ENCODE measurements around the gene PLXNA4.

PLXNA4 gene

DNA sequence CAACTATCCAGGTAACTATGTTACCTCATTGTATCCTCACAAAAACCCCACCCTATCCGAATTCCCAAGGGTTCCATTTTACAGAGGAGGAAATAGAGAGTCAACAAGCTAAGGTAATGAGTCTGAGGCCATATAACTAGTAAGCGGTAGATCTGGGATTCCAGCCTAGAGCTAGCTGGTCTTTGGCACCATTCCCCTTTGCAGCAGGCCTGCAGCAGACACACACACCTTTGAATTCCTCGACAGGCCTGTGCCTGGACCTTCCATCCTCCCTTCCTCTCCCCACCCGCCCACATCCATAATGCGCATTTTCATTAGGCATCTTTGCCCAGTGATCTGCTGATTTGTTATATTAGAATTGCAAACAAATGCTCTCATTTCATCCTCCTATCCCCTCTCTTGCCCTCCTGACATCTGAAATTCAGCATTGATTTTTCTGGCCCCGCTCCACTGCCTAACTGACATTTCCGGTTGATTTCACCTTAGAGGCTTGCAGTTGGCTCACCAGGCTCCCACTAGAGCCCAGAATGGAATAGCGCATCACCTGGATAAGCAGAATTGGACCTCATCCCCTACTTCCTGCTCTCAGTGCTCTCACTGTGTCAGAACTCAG, 129.5 kb downstream of the PLXNA4 start:
- DNase-seq (ENCODE audit: extremely low read depth in 1 of 2, low read depth in 1 of 2), result no peak

DNA sequence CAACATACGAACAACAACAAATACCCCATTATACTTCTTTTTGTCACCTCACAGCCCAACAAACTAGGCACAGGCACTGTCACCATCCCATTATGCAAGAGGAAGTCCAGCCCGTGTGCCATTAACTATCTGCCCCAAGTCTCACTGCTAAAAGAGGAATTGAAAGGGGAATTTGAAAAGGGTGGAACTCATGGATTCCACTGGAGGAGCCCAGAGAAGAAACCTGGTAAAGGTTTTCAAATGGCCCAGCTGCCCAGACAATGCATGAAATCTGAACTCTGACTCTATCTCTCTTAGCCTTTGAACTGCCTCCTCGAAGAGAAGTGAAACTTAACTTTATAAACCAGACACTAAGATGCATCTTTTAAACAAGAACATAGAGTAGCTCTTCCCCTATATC, 130.0 kb downstream of the PLXNA4 start:
- DNase-seq (ENCODE audit: extremely low read depth in 1 of 2, low read depth in 1 of 2), result no peak

DNA sequence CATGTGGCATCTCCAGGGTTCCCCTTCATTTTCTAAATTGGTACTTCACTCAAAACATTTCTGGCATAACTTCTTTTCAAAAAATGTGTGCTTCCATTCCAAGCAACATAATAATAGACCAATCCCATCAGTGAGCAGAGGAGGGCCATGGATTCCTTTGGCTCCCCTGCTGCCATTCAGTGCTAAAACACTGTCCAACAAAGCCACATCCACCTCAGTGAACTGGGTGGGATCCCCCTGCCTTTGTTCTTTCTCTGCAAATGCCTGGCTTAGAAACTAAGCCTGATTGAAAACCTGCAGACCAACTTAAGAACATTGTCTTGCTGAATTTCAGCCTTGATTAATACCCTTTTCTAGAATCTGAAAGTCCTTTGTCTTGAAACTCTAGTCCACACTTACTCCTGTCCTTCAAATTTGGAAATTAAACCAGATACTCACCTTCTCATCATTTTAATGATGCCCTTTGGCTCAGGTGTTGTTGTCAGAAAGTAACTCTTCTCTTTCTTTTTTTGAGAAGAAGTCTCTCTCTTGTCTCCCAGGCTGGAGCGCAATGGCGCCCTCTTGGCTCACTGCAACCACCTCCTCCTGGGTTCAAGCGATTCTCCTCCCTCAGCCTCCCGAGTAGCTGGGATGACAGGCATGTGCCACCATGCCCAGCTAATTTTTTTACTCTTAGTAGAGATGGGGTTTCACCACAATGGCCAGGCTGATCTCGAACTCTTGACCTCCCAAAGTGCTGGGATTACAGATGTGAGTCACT, 132.3 kb downstream of the PLXNA4 start:
- DNase-seq (ENCODE audit: extremely low read depth in 1 of 2, low read depth in 1 of 2), result no peak

DNA sequence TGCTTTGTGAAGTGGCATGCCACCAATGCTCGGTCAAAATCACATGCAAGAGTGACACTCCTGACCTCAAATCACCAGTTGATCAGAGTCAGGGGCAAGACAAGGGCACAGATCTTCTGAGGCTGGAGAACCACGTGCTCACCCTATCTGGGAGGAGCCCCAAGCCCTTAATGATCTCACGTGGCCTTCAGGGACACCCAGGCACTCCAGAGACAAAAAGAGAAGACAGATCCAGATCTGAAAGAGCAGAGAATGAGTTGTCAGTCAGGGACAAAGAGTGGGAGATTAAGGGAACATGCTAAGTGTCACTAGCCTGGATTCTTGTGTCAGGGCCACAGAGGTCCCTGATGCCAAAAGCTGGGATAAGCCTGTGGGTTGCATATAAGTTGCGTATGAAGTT, 134.3 kb downstream of the PLXNA4 start:
- no peak for DNase-seq (ENCODE audit: extremely low read depth in 1 of 2, low read depth in 1 of 2)

- no peak for DNase-seq (ENCODE audit: extremely low read depth in 1 of 2, low read depth in 1 of 2)
Measured at GRCh38 chr7:132440151-132440550, 136.1 kb downstream of the PLXNA4 start.

- DNase-seq (ENCODE audit: extremely low read depth in 1 of 2, low read depth in 1 of 2), result no peak
Measured at GRCh38 chr7:132438926-132439325, 137.3 kb downstream of the PLXNA4 start.

DNA sequence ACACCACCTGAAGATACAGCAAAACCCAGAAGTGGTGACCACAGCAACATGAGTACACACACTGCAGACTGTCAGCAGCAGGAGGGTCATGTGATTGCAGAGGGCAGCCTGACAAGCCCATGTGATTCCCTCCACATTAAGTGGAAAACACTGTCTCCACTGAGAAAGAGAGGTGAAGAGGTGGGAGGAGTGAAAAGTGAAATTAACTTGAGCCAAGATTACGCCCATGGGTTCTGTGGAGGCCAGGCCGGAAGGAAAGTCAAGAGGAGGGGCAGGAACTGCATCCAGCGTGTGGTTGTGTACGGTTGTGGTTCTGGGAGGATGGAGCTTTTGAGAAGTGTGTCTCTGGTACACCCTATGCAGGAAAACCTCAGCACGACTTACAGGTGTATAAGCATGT, 138.5 kb downstream of the PLXNA4 start:
- DNase-seq (ENCODE audit: extremely low read depth in 1 of 2, low read depth in 1 of 2), result no peak

GRCh38 chr7:132436121-132436520, 140.1 kb downstream of the PLXNA4 start:
- no peak for DNase-seq (ENCODE audit: extremely low read depth in 1 of 2, low read depth in 1 of 2)

- DNase-seq (ENCODE audit: extremely low read depth in 1 of 2, low read depth in 1 of 2), result no peak
Measured at GRCh38 chr7:132435016-132435990, 141.0 kb downstream of the PLXNA4 start.

GRCh38 chr7:132434041-132434440, 142.2 kb downstream of the PLXNA4 start:
- no peak for DNase-seq (ENCODE audit: extremely low read depth in 1 of 2, low read depth in 1 of 2)

DNA sequence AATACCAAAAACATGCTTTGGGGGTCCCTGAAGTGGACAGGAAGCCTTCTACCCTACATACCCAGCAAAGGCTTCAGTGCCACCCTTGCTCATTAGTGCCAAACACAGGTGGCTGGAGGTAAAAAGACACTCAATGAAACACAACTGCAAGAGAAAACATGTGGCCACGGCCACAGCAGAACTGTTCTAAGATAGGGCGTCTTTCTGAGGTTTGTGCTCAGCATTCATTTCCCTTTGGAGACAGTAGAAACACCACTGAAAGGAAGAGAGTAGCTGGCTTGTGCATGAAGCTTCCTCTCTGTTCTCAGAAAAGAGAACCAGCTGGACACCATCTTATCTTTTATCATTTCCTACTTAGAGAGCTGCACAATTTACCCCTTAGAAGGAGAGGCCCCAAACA, 143.0 kb downstream of the PLXNA4 start:
- no peak for DNase-seq (ENCODE audit: extremely low read depth in 1 of 2, low read depth in 1 of 2)

DNA sequence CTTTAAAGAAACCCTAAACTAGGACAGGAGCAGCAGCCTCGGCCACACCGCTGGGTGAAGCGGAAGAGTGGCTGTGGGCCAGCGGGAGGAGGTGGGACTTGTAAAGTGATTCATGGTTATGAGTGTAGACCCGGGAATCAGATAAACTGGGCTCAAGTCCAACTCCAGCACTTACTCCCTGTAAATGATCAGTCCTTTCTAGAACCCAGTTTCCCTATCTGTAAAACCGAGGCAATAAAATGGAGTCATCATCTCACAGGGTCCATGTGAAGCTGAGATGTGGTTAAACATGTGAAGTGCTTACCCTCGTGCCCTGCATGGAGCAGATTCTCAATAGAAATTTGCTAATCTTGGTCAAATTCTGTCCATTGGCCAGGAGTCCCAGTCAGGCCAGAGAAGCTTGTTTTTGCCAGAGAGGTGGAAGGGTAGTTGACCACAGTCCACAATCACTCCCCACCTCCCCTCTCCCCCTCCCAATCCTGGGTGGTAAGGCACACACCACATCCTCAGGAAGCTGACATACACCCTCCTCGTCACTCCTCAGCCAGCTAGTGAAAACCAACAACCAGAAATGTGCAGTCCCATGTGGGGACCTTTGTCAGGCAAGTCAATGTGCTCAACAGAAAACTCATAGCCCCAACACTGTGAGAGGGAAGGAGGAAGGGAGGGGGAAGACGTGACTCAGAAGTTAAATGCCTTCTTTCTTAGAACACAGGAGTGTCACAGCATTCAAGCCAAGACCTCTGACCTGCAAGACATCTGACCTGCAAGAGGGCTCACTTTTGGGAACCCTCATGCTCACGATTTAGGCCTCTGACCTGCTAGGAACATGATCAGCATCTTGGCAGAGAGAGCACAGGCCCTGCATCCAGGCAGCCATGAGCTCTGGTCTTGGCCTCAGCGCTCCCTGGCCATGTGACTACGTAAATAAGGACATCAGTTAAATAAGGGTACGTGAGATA, 145.1 kb downstream of the PLXNA4 start:
- peak; percentile 45 to 53 for DNase-seq (ENCODE audit: extremely low read depth in 1 of 2, low read depth in 1 of 2)

GRCh38 chr7:132430041-132430855, 146.0 kb downstream of the PLXNA4 start:
- no peak for DNase-seq (ENCODE audit: extremely low read depth in 1 of 2, low read depth in 1 of 2)

DNA sequence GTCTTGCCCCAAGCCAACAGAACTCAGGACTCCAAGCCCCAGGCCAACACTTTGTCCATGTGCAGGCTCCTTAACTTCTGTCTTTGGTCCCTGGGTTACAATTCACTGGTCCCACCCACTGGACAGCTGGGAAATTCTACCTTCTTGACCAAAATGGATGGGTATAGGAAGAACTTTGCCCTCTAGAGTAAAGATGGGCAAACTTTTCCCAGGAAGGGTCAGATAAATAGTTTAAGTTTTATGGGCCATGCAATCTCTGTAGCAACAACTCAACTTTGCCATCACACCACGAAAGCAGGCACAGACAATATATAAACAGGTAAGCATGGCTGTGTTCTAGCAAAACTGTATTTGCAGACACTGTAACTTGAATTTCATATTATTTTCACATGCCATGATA, 147.1 kb downstream of the PLXNA4 start:
- no peak for DNase-seq (ENCODE audit: extremely low read depth in 1 of 2, low read depth in 1 of 2)

DNA sequence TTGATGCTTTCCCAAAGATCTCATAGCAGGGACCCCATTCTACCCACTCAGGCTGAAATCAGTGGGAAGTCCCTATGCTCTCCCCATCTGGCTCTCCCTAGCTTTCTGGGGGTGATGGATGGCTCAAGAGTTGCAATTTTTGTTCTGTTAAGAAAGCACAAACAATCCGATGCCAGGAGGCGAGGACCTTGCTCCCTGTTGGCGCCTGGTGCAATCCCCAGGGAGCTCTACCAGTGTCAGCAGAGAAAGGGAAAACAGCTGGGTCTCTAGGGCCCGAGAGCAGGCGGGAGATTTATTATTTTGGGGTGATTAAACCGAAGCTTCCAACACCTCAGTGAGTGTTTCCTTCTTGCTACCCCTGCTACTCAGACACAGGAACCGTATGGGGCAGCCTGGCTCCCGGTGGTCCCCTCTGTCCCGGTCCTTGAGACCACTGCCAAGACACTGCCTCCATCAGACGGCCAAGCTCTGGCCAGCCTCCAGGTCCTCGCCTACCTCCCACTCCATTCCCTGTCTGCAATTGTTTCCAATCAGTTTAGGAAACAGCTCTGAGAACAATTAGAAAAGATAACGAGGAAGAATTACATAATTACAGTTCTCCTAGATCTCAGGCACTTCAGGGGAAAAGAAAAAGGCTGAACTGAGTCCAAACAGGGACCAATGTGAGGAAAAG, 147.9 kb downstream of the PLXNA4 start:
- DNase-seq (ENCODE audit: extremely low read depth in 1 of 2, low read depth in 1 of 2), result no peak

GRCh38 chr7:132425942-132426341, 150.3 kb downstream of the PLXNA4 start:
- DNase-seq (ENCODE audit: extremely low read depth in 1 of 2, low read depth in 1 of 2), result no peak

- no peak for DNase-seq (ENCODE audit: extremely low read depth in 1 of 2, low read depth in 1 of 2)
Measured at GRCh38 chr7:132424821-132425724, 151.2 kb downstream of the PLXNA4 start.

- DNase-seq (ENCODE audit: extremely low read depth in 1 of 2, low read depth in 1 of 2), result no peak
Measured at GRCh38 chr7:132424277-132424676, 152.0 kb downstream of the PLXNA4 start.

Measured in stimulated activated CD8-positive, alpha-beta memory T cell treated with anti-CD3 and anti-CD28 coated beads, Interleukin-7, amount 100 ng/mL, for 48 hours (primary cell).